Gastrocnemius medialis (tissue), 4 donors: Measurements from ENCODE around the gene NFATC3.

Source experiments
- CTCF ChIP-seq, 5 experiments: fragments of 450-650 bp in 3 of 5; fragments of 200-600 bp in 2 of 5; sonication (generic) in 2 of 5; IDR thresholded peaks in 4 of 5; conservative IDR thresholded peaks in 1 of 5; 1 replicate in 4 of 5; 2 replicates in 1 of 5; pipeline ENCODE4 v1.5.1; 2016 to 2019; ENCODE audit warnings: antibody characterized with exemption in 5 of 5, mild to moderate bottlenecking in 3 of 5, moderate library complexity in 3 of 5
- POLR2A ChIP-seq, 2 donors: fragments of 450-650 bp; IDR thresholded peaks; one replicate each; pipeline ENCODE4 v1.6.1; 2017; ENCODE audit warnings: antibody characterized with exemption in 2 of 2, mild to moderate bottlenecking in 2 of 2, moderate library complexity in 2 of 2

GRCh38 chr16:68078701-68079375 is 6.3 kb upstream of the NFATC3 start:
- no peak for TF ChIP-seq CTCF (IDR thresholded peaks at IDR 0.05 in 4 of 5, conservative IDR thresholded peaks at IDR 0.05 in 1 of 5)
- no peak for TF ChIP-seq POLR2A (IDR thresholded peaks at IDR 0.05)
